Inferior parietal cortex (tissue), 1 donor: ENCODE measurements around the gene HJURP.
A peak's percentile ranks its signal among the peaks of the same experiment; 100 is the strongest.
"Not testable (repeated sequence)": the region's sequence is repeated elsewhere in the genome, so short reads cannot be mapped to it uniquely, and the experiment has no call there.

Experiments
- DNase-seq: peaks from one replicate; pipeline ENCODE4 v3.0.0-alpha.2; 2016; ENCODE audit errors: extremely low spot score

The HJURP gene, protein sequence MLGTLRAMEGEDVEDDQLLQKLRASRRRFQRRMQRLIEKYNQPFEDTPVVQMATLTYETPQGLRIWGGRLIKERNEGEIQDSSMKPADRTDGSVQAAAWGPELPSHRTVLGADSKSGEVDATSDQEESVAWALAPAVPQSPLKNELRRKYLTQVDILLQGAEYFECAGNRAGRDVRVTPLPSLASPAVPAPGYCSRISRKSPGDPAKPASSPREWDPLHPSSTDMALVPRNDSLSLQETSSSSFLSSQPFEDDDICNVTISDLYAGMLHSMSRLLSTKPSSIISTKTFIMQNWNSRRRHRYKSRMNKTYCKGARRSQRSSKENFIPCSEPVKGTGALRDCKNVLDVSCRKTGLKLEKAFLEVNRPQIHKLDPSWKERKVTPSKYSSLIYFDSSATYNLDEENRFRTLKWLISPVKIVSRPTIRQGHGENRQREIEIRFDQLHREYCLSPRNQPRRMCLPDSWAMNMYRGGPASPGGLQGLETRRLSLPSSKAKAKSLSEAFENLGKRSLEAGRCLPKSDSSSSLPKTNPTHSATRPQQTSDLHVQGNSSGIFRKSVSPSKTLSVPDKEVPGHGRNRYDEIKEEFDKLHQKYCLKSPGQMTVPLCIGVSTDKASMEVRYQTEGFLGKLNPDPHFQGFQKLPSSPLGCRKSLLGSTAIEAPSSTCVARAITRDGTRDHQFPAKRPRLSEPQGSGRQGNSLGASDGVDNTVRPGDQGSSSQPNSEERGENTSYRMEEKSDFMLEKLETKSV

DNA sequence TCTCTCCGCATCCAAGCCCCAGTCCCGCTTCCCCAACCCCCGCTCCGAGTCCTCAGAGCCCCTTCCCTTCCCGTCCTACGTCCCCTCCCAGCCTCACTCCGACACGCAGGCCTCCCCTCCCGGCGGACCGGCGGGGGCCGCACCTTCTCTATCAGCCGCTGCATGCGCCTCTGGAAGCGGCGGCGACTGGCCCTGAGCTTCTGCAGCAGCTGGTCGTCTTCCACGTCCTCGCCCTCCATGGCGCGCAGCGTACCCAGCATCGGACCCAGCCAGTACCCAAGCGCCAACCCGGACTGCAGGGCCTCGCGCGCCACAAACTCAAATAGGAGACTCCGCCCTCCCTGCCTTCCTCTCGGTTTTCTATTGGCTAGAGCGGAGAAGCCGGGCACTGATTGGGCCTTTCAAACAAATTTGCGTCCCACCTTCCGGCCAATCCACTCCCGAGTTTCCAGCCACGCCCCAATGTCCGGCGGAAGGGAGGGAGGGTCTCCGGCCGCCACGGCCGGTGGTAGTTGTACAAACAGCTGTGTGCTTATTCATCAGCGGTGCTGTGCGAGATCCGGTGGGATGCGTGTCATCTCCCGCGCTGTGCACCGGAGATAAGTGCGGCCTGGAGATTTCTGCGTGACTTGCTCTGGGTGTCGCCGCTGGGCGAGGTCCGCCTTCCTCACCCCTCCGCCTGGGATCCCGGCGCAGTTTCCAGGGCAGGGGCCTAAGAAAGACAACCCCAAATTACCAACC lies at the start of gene HJURP:
HJURP (minus strand) TSS at position 295 of the 741 bp plus-strand sequence; CDS start at position 260, 35 bp downstream.
- peak; percentile 97 for DNase-seq

DNA sequence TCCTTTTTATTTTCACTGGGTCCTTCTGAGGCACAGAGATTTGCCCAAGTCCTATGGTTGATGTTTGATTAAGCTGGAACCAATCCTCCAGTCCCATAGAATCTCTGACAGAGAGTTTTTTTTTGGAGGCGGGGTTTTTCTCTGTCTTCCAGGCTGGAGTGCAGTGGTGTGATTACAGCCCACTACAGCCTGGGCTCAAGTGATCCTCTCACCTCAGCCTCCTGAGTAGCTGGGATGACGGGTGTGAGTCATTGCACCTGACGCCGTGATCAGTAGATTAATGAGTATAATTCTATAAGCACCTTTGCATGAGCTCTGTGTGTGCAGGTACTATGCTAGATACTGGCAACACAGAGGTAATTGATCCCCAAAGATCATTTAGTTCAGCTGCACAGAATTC lies 47.5 kb upstream of the HJURP start:
- DNase-seq: no peak

DNA sequence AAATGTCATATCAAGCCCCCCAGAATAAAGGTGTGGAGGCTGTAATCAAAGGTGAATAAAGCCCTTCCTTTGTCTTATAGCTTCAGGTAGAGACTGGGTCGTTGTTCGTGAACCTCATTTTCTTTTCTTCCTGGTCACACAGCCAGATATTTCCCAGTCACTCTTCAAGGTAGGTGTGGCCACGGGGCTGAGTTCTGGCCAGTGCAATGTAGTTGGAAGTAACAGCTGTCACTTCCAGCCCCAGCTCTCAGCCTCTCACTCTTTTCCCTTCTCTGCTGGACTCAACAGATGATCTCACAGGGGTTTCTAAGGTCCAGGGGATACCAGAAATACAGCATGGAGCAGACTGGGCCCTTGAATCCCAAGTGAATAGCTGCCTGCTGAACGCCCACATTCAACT lies 47.0 kb upstream of the HJURP start:
- DNase-seq: no peak

DNA sequence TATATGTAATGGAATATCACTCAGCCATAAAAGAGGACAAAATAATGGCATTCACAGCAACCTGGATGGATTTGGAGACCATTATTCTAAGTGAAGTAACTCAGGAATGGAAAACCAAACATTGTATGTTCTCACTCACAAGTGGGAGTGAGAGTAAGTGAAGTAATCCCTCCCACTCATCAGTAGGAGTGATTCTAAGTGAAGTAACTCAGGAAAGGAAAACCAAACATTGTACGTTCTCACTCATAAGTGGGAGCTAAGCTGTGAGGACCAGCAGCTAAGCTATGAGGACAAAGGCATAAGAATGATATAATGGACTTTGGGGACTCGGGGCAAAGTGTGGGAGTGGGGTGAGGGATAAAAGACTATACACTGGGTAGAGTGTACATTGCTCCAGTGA lies 41.9 kb upstream of the HJURP start:
- DNase-seq: not testable (repeated sequence)

DNA sequence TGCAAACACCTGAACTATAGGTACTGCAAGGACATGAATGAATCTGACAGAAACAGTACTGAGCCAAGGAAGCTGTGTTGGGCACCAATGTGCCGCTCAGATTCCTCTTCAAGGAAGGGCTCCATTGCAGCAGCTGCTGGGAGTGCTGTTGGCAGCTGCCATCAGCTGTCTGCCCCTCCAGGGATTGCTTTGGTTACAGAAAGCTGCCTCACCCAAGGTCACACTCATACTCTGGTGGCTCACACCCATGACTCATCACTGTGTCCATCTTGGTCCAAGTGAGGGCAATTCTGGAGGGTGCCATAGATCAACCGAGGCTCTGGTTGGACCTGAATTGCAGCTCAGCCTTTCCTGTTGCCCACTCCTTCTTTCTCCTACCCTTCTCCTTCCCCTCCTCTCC lies 38.5 kb upstream of the HJURP start:
- DNase-seq: no peak

DNA sequence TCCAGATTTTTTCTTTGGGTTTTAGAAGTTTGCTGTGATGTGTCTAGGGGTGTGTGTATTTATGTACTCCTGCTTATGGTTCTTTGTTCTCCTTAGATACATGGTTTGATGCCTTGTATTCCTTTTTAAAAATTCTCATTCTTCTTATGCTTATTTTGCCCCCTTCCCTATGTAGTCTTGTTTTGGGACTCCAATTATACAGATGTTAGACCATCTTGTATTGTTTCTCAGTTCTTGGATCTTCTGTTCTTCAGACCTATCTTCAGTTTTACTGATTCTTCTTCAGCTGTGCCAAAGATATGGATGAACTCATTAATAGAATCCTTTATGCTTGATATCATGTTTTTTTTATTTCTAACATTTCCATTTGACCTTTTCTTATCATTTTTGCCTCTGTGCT lies 28.0 kb upstream of the HJURP start:
- DNase-seq: no peak

DNA sequence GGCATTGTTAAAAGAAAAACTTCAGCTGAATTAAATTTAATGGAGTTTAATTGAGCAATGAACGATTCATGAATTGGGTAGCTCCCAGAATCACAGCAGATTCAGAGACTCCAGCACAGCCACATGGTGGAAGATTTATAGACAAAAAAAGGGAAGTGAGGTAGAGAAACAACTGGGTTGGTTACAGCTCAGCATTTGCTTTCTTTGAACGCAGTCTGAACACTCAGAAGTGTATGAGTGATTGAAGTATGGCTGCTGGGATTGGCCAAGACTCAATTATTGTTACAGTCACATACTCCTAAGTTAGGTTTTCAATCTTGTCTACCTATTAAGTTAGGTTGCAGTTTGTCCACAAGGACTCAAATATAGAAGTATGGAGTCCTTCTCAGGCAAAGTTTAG lies 17.8 kb upstream of the HJURP start:
- DNase-seq: not testable (repeated sequence)

DNA sequence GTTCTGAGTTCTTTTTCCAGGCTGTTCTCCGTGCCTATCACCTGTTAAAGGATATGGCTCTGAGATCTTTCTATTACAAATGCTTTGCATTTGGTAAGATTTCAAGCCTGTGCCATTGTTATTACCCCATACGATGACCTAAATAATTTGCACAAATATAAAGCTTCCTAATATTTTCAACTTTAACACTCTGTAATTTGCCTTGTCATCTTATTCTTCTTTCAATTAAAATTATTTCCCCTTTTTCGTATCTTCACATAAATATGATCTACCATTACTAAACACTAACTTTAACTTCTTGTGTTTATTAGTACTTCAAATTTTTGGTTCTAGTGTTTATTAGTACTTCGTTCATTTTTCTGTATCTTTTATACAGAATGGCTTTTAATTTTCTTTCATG lies 17.1 kb upstream of the HJURP start:
- DNase-seq: no peak

DNA sequence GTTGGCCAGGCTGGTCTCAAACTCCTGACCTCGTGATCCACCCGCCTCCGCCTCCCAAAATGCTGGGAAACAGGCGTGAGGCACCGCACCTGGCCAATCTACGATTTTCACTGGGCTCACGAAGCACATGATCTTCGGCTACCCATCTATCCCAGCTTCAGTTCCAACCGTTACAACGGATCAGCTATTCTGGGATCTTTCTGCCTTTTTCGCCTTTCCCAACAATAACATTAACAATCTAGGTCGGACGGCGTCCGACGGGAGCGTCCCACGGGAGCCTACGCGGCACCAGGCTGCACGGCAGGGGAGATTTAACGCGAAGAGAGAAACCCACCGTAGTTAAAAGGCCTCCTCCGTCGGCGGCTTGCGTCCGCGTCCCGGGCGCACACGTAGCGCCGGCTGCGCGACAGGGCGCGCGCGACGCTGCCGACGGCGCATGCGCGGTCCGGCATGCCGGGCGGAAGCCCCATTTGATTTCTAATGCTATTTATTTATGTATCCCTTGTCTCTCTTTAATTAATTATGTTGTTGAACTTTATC lies 13.7 kb upstream of the HJURP start, which contains the start of gene MSL3B:
MSL3B (minus strand) TSS at position 394 of the 540 bp plus-strand sequence.
- DNase-seq: no peak

DNA sequence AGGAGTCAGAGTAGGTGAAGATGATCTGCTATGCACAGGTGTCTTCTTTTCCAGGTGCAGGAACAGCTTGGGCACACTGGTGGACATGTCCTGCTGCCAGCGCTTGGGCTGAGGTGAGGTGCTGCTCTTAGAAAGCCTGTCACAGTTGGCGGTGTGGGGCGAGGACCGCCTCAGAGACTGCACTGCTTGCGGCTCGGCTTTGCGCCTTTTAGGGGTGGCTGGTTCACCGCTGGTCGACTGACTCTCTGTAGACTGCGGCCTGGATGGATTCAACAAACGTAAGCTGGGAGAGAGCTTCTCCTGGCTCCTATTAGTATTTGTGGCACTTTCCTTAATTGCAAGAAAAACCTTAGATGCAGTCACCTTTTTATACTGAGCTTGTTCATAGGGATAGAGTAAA lies 12.1 kb upstream of the HJURP start:
- DNase-seq: no peak

DNA sequence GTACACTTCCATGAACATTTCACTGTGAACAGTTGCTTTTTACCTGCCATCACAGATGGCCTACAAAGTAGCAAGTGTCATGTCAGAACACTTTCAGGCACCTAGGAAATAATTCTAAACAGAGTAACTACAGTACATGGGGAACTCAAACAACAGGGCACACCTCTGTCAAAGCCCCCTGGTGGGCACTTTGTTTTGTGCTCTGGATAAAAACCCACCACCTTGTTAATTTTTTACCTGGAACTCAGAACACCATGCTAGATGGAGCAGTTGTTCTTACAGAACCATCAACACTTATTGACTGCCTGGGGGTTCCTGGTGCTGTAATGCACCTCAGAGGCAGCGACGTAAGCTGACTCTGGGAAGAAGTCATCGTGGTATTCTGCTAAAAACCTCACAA lies 11.5 kb upstream of the HJURP start:
- no peak for DNase-seq

DNA sequence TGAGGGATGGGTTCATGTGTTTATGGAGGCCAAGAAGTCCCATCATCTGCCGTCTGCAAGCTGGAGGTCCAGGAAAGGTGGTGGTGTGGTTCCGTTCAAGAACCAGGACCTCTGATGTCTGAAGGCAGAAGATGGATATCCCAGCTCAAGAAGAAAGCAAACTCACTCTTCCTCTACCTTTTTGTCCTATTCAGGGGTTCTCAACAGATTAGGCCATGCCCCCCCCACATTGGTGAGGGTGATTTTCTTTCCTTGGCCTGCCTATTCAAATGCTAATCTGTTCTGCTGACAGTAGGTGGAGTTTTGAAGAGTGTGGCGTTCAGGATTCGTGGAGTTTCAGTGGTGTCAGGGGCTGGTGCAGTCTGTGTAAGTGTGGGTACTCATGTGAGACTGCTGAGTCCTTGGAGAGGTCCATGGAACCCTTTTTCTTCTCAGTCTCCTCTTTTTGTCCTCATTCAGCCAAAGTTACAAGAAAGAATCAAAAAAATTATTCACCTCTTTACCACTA lies 8.0 kb upstream of the HJURP start:
- DNase-seq: no peak

DNA sequence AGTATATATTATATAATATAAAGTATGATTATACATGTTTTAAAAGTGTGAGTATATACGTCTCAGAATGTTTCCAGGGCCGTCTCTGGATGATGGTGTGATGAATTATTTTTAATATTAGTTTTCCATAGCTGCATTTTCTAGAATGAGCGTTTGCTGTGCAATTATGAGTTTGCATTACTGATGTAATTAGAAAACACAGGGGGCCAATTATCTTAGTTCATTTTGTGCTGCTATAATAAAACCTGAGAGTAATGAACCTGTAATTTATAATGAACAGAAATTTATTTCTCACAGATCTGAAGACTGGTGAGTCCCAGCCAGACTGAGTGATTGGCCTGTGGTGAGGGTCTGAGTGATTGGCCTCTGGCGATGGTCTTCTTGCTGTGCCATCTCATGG lies 4.0 kb upstream of the HJURP start:
- DNase-seq: no peak

DNA sequence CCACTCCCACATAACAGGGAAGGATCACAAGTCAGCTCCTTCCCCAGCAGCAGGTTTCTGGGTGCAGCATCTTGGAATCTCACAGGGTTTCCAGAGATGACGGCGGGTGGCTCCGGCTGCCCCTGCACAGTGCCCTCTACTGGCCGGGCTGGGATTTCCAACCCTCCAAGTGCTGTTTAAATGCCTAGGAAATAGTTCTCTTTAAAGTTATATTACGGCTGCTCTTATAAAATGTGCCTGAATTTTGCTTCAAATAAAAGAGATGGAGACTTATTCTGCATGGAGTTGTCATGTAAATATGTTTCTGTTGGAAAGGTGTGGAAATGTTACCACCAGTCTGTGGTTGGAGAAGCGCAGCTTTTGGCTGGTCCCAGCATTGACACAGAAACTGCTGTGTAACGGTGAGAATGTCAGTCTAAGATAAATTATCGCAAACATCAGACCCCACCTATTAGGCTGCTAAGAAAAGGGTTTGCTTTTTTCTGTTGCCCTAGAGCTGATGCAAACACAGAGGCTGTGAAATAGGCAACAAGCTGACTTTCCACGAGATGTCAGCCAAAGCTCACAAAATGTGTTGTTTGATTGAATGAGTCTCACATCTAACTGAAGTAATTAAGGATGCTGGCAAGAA lies 3.3 kb upstream of the HJURP start:
- peak; percentile 24 for DNase-seq

DNA sequence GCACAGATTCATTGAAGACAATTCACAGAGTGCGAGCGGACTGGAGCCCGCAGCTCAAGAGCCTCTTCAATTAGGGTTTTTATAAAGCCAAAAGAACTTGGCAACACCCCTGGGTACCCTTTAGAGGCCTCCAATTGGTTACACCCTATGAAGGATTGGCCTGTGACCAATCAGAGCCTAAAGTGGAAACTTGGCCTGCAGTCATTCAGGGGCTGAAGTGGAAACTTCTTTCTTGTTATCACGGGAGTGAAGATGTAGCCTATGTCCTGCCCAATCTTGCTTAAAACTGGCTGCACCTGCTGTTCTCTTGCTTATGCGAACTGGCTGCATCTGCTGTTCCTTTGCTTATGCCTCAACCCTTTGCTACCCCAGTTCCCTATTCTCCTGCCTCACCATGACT lies 1.8 kb upstream of the HJURP start:
- no peak for DNase-seq

DNA sequence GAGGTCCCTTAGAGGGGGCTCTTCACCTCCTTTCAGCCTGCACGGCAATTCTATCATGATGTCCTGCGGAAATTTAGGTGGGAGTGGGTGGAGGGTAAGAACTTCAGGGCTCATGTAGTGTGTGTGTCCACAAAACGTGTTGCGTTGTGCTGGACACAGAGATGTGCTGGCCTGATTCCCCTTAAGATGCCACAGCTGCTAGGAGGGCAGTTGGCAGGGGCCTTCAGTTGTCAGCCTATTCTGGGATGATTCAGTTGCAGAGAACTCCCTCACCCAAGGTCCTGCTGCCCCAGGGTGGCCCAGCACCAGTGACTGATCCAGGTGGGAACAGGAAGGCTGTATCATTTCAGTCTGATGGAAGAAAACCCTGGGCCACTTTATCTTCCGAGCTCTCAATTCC lies 1.0 kb upstream of the HJURP start:
- no peak for DNase-seq

DNA sequence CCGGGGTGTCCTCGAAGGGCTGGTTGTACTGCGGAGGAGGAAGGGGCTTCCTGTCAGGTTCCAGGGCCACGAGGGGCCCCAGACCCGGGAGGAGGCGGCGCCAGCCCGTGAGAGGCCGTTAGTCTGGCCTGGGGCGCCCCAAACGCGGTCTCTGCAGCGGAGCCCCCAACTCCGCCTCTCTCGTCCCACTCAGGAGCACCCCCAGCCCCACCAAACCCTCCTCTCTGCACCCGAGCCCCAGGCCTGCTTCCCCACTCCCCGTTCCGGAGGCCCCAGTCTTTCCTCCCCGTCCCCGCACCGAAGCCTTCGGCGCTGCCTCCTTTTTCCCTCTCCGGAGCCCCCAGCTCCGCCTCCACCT lies 473 bp downstream of the HJURP start:
- DNase-seq: no peak

DNA sequence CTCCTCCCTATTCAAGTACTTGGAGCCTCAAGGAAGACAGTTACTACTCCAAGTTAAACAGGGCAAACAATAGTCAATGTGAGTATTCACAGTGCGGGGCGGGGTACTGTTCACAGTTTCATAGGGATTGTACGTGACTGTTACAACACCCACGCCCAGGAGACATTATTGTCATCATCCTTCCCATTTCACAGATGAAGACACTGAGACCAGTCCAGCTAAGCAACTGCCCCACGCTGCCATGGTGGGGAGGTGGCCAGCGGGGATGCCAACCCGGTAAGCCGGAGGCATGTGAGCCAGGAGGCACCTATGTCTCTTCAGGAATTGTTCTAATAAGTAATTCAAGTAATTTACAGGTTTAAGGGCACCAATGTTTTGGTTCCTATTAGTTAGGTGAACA lies 982 bp downstream of the HJURP start:
- no peak for DNase-seq

DNA sequence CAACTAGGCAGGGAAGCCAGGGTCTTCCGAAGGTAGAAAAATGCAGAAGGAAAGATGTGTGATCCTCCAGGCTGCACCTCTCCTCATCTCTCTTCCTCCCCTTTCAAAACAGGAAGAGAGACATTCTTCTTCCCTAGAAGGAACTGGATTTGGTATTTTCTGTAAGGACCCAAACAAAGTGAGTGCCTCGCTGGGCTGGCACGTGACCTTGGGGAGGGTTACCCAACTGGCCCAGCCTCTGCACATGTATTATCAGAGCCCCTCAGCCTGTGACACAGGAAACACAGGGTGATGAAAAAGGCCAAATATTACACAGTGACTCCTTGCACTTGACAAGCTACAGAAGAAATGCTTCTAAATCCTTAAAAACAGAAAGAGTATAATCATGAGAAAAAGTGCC lies 2.3 kb downstream of the HJURP start:
- no peak for DNase-seq

DNA sequence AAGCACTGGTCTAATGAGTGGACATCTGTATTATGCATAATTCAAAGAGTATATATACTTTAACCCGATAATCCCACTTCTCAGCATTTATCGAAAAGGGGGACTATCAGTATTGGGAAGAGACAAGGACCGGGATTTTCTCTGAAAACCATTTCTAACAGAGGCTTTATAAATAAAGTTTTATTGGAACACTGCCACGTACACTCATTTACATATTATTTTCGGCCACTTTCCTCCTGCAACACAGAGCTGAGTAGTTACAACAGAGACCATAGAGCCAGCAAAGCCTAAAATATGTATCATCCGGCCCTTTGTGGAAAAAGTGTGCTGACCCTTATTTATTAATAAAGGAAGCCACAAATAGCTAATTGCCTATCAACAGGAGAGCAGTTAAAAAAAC lies 3.2 kb downstream of the HJURP start:
- DNase-seq: no peak

DNA sequence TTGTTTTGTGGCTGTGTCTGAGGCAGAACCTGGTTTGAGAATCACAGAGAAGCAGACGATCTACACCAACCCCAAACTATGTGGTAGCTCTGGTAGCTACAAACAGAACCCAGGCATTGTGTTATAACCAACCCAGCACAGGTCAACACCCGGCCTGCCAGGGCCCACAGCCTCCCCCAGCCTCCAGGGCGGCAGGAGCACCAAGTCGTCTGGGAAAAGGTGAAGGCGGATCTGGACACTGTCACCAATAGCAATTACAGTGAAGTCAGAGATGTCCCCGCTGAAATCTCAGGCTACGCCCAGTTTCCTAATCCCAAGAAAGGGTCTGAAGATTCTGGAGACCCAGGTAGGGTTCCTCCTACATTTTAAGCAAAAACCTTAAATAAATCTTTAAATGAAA lies 3.6 kb downstream of the HJURP start:
- DNase-seq: no peak
